ENCODE data around the gene CPVL.

CPVL gene

DNA sequence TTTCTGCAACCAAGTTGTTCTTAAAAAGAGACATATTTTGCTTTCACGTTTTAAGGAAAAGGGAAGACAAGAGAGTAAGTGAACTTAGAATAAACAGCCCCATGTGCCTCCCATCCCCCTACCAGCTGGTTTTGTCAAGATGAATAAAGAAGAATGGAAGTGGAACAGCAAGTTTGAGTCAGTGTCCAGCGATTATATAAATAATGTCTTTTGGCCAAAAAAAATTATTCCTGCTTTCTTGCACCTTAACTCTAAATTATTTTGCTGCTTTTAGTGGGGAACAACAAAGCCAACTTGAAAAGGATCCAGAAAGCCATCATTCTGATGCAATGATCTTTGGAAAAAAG, 105.8 kb downstream of the CPVL start:
- DNase-seq, result no peak

DNA sequence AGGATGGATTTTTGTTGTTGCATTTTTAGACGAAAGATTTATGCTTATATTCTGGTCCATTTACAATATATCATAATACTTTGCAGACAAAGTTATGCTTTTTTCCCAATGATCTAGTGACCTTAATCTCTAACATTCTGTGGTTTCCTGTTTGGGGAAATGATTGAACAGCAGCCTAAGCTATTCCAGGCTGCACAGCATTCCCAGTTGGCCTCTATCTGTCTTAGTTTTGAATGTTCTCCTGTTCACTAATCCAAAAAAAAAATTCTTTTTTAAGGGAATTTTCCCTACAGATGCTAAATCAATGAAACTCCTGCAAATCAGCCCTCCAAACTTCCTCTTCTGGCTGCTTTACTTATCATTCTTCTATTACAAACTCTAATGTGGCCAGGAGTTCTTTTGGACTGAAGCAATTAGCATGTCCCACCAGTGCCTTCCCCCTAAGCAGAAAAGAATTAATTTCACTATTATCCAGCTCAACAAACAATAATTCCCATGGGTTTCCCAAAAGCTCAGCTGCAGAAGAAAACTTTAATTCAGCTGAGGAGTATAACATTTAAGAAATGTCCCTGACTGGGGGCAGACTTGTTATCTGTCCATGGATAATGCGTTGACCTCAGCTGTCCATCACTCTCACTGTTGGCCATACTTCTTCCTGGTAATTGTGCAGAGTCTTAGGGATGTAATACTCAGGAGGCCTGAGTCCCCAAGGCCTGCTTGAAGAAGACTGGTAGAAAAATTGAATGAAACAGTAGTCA, 106.3 kb downstream of the CPVL start:
- DNase-seq, result no peak

DNA sequence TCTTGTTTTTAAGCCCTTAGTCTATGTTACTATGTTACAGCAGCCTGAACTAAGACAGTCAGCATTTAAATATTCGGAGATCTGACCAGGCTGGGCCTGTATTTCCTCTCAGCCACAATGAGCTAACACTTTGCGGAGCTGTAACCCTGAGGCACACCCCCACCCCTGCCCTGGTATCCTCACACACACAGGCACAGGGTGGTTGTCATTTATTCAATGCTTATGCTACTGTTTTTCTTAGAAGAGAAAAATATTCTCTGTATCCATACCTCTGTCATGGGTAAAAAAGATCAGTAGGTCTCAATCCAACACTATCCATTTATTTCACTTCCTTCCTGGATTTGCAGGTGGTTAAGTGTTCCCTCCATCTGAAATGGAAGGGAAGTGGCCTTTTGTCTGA, 107.9 kb downstream of the CPVL start:
- DNase-seq, result no peak

DNA sequence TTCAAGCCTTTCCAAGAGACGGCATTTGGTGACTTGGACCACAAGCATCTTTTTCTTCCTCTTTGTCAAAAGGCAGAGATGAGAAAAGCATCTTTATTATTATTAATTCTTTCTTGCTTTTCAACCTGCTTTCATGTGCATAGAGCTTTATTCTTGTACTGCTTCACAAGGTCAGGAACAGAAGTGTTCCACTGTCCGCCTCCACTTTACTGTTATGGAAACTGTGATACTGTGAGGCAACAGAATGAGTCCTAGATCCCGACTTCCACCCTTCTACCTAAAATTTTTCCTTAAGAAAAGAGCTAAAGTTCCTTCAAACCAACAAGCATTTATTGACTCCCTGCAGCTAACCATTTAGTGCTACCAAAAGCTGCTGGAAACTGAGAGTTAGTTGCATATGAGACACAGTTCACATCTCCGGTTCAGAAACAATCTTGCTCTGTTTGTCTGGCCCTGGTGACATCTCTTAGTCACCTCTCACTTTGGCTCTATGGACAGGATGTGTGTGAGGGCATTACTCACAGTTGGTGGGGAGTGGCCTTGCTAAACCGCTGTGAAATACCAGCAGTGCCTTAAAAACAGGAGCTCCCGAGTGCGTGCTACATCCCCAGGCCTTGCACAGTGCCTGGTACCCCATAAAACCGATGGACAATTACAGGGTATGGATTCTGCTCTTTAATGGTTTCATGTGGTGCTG, 111.1 kb downstream of the CPVL start:
- no peak for DNase-seq

DNA sequence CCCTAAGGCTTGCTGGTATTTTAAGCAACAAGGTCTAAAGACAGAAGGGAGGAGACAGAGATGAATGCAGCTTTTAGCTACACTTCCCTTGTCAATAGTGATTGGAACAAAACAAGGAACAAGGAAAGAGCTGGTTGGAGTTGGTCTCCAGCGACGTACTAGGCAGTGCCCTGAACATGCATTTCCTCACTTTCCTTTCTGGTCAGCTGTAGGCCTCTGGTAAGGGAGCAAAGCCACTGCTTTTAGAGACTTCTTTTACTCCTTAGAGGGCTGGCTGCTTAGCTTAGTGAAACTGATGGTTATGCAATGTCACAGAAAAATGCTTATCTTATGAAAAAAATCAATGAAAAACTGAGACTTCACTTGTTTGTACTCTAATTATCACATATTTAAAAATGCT, 112.8 kb downstream of the CPVL start:
- DNase-seq, result no peak

DNA sequence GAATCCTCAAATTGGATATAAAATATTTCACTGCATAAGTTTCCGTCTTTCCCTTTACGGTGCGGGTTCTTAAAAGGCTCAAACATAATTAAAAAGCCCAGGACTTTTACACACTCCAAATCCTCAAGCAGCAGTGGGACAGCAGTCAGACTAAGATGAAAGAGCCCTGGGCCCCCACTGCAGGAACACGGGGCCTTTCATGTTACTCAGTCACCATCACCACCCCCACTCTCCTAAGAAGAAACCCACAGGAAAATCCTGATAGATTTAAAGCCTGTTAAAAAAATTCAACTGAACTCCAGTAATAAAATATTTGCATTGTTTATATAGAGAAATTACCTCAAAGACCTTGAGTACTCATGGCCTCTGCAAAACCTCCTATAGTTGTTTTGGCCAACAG, 114.2 kb downstream of the CPVL start:
- DNase-seq, result no peak

DNA sequence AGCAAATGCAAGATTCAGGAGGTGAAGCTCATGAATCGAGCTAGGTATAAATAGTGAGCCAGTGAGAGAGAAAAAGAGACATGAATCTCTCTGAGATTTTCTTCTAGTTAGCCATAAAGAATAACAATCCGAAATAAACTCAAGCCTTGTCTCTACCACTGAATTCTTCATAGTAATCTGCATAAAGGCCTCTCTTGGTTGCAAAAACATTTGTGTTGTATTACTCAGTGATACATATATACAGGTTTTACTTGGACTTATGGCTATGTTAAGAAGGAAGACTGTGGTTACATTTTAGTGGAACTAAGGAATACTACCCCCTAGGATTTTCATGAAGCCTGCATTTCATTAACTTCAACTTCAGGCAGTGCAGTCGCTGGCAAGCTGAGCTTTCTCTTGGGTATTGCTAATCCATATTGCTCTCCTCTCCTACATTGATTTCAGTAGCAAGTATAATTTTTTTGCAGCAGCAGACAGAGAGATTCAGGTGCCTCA, 115.5 kb downstream of the CPVL start:
- DNase-seq, result no peak

DNA sequence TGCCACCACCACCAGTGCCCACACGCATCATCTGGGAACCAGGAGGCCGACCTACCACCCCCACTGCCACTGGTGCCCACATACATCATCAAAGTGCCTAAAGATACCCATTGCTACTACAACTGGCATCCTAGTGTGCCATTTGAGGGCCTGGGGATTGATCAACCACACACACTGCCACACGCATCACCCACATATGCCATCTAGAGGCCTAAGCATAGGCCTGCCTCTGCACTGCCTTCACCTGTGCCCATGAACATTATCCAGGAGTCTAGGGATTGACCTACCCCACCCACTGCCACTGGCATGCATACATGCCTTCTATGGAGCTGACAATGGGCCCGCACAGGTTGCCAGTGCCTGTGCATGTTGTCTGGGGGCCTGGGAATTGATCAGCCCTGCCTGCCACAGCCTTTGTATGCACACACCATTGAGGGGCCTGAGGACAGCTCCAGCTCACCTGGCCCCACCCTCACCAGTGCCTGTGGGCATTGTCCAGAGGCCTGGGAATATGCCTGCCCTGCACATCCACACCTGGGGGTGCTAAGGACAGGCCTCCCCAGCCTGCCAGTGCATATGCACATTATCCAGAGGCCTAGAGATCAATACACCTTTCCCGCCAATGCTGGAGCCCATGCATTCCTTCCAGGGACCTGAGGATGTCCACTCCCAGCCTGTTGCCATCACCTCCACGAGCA, 123.9 kb downstream of the CPVL start:
- DNase-seq, result no peak

DNA sequence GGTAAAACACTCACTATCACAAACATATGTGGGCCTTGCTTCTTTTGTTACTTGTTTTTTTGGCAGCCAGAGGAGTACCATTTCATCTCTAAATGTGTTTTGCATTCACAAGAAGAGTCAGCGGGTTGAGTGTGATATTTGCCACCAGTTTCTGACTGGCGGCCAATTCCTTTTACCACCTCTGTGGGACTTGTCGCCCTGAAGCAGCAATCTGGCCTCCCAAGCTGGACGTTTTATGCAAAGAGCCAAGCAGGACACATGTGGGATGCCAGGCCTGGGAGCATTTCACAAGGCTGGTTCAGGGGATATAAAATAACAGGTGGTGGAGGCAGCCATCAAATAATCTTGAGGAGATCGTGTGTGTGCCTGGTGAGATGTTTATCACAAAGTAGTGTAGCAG, 126.4 kb downstream of the CPVL start:
- no peak for DNase-seq

DNA sequence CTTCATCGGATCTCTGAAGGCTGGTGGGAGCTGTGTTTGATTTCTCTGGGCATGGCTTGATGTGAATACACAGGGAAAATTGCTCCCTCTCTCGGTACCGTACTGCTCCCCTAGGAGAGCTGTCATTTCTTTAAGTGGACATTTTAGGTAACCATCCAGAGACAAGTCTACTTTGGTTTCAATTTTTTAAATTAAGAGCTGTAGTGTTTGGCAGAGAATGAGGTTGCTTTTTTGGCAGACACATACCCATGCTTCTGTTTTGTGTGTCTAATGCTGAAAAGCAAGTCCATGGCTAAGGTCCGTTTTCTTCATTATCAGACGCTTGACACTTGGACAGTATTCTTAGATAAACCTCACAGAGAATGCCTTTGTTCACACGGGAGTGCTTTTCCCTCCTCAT, 127.0 kb downstream of the CPVL start:
- no peak for DNase-seq

DNA sequence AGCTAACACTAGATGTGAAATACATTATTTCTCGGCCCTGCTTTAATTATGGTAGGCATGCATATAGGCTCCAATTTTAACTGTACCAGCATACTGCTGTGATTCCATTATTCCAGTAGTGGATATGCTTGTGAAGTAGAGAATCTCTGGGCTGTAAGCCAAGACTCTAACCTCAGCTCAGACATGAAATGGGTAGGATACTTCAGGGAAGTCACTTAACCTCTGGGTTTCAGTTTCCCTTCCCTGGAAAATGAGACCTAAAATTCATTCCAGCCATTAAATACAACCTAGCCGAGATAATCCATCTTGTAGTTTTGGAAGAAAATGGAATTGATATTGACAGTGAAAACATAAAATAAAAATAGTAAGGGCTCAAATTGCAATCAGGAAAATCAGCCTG, 128.6 kb downstream of the CPVL start:
- peak; percentile 62 for DNase-seq

DNA sequence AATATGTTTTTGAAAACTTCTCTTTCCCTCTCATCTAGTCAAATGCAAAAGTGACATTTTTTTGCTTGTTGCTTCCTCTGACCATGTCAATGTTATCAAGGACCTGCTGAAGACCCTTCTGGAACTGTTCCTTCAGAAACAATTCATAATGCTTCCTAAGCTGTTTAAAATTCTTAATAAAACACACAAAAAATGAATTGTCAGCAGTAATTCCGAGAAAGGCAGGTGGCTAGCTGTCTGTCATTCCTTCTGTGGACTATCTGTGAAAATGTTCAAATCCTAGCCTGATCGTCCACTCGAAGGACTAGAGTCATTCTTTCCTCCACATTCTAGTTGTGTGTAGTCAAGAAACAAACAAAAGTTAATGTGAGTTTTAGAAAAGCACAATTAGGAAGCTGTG, 131.6 kb downstream of the CPVL start:
- DNase-seq, result no peak

DNA sequence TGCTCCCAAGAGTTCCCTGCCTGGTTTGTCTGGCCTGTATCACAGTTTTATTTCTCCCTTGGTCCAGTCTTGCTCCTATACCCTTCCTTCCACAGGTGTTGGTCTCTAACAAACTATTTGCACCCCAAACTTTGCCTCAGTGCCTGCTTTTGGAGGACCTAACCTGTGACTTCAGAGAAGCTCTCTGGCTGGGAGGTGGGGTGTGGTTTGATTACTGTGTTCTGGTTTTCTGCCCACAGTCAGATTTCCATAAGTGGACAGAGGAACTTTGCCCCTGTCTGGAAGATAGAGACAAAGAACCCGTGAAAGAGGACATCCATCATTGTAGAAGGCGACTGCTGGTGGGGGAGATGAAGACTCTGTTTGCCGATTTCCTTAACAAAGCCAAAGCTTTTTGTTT, 132.4 kb downstream of the CPVL start:
- no peak for DNase-seq

DNA sequence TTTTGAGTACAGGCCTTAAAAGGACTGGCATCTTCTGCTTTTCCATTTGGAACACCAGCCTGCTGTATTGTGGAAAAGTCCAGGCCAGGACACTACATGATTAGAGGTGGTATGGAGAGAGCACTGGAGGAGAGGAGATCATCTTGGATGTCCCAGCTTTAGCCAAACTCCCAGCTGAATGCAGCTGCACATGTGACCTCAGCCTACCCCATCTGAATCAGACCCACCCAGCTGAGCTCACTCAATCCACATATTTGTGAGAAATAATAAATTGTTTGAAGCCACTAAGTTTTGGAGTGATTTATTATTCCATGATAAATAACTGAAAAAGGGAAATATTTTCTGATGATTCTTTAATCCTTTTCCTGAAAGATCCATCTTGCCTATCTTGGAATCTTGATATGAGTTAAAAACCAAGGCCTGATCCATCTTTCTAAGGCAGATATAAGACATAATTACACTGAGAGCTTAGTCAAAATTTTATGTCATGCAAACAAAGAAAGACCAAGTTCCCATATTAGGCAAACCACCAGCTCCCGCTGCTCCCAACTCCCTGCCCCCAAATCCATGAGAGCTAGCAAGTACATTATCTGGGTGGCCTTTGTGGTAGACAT, 133.1 kb downstream of the CPVL start:
- DNase-seq, result no peak

DNA sequence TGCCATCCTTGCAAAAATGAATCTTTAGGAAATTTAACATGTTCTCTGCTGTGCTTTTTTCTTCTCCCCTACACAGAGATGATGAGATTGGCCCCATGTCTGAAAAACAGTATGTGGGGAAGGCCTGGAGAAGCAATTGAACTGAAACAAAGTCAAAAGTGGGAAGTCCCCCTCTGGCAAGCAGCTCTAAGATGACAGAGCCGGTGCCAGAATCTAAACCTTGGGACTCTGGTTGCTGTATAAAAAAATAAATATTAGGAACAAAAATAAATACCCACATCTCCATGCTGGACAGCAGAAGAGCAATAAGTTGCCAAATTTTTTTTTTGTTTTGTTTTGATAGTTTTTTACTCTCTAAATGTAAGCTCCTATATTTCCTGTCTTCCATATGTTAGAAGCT, 136.4 kb downstream of the CPVL start:
- no peak for DNase-seq

DNA sequence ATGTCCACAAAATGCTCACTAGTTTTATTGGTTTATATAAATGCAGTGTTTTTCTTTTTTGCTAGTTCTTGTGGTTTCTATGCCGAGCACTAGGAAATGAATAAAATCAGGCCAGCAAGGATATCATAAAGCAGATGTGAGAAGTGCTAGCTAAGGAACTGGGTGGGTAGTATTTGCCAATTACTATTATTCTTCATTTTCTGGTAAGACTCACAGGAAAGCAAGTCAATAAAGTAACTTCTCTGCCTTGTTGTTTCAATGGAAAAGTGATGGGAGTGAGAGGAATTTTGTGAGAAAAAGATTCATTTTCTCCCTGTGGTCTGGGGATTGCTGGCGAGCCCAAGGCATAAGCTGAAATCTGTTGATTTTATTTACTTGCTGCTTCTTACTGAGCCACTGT, 137.7 kb downstream of the CPVL start:
- DNase-seq, result no peak

DNA sequence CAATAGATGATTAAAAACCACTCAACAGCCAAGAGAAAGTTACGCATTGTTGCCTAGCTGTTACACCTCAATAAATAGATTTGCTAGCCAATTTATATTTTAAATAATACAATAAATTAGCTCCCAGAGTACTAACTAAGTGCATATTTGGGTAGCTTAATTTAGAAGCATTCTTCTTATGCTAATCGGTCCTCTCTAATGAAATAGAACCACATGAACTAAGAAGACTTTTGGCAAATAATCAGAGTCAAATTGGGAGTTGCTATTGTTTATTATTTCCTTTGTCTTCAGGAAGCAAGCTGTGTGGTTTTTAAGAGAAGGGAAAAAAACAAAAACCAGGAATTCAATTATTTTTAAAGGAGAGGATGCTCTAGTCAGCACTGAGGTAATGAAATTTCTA, 139.2 kb downstream of the CPVL start:
- no peak for DNase-seq

DNA sequence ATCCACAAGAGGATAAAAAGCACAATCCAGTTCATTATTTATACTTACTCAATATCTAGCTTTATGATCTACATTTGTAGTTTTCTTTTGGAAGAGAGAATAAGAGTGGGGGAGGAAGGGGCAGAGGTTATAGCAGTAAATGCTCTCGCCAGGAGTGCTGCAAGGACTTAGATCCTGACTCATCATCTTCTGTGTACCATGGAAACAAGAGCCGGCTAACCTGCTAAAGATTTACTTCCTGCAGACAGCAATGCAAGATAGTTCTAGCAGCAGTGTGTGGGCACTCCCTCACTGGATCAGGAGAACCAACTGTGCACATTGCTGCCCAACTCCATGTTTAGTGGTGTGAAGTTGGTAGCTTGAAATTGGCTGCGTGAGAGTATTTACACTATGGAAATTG, 140.5 kb downstream of the CPVL start:
- DNase-seq, result no peak

DNA sequence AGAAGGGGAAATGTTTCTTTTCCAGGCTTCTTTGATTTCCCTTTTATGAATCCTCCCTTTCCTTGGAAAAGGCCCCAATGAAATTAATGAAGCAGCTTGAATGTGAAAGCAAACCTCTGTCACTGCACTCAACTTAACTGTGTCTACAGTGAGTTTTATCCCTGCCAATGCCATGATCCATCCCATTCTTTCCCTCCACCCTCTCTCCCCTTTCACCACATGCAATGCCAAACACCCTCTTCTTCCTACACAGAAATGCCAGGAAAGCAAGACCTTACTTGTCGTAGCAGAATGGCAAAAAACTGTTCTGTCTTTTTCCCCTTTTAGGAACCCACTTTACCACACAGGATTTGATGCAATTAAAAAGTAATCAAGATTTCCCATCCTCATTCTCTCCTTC, 140.9 kb downstream of the CPVL start:
- DNase-seq, result no peak

DNA sequence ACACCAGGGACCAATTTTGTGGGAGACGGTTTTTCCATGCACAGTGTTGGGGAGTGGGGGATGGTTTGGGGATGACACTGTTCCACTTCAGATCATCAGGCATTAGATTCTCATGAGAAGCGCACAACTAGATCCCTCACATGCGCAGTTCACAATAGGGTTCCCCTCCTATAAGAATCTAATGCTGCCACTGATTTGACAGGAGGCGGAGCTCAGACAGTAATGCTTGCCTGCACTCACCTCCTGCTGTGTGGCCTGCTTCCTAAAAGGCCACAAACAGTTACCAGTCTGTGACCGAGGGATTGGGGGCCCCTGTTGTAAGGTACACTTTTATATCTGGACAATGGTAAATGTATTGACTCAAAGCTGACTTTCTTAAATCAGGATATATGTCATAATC, 142.6 kb downstream of the CPVL start:
- no peak for DNase-seq

DNA sequence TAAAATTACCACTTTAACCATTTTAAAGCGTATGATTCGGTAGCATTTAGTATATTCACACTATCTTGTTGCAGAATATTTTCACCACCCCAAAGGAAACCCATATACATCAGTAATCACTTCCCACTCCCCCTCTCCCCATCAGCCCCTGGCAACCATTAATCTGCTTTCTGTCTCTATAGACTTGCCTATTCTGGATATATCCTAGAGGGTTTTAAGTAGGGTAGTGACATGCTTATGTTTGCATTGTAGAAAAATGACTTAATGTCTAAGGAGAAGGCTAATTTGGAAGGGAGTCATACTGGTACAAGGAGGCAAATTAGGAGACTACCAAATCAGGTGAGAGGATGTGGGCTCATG, 145.6 kb downstream of the CPVL start:
- no peak for DNase-seq

DNA sequence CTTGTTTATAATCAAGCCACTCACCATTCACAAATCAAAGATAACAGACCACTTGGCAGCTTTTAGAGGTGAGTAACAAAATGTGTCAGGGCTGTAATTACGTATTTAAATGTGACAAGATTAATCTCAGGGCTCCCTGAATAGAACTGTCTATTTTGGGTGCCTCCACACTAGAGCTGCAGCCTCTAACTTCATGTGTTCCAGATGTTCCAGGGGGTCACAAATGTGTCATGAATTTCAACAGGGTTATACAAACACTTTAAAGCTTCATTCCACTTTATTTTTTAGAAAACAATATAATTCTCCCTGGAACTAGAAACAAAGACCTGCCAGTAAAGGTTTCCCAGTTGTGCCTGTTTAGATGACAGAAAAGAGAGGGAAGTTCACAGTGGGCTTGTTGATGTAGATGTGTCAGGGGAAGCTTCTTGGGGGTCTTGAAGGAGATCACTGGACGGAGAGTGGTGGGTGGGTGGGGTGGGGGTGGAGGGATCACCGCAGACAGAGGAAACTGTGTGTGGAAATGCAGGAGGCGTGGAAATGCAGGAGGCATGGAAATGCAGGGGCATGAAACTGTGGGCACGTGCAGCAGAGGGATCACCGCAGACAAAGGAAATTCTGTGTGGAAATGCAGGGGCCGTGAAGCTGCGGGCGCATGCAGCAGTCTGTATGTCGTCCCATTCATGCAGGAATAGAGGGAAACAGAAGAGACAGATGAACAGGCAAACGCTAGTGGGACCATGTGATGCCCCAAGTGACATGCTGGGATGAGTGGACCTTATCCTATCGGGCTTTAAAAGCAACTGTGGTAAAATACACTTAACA, 146.2 kb downstream of the CPVL start:
- no peak for DNase-seq

DNA sequence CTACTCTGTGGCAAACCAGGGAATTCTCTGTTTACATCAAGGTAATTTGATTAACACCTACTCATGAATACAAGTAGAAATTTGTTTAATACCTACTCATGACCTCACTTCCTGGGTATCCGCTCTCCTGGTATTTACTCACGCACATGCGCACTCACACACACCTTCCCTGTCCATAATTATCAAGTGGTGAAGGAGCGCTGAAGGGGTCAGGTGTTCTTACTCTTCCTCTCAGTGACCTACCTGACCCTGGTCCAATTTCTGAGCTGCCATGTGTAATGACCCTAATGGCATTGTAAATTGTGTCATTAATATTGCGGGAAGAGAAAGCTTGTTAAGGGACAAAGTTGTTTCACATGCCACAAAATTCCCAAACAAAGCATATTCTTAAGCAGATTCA, 146.9 kb downstream of the CPVL start:
- no peak for DNase-seq

Measured in NCI-H187 treated with DMSO at 0.1 percent for 48 hours (cell line).